GM23338 (cell line): Measurements from ENCODE around the gene PIAS4. TPM values are rescaled to one million over a fixed set of nuclear protein-coding genes. Genes with fewer than 3 reads are reported as not detected.

ENCODE experiments used
- ATAC-seq: fragments of 200-7000 bp; cut with Tn5 transposase; 3 replicates; pipeline ENCODE4 v1.9.1; 2020
- DNase-seq: peaks from one replicate; pipeline ENCODE4 v3.0.0-alpha.2; 2015; ENCODE audit warnings: low spot score
- H2AFZ ChIP-seq: fragments of 200-600 bp; sonication (generic); 2 replicates; pipeline ENCODE4 v1.8.0; 2016; ENCODE audit warnings: antibody characterized with exemption, mild to moderate bottlenecking, moderate library complexity
- H3F3A ChIP-seq: fragments of 200-600 bp; sonication (generic); replicated peaks from 2 replicates; pipeline ENCODE4 v1.8.0; 2017; ENCODE audit warnings: antibody characterized with exemption, mixed run types, low read depth
- H3K27ac ChIP-seq: fragments of 200-600 bp; sonication (generic); 2 replicates; pipeline ENCODE4 v1.6.1; 2016; ENCODE audit warnings: low read depth
- H3K27me3 ChIP-seq: fragments of 200-600 bp; sonication (generic); 2 replicates; pipeline ENCODE4 v1.8.0; 2016; ENCODE audit warnings: mild to moderate bottlenecking, mixed run types, moderate library complexity; ENCODE audit not compliant: insufficient read depth
- H3K36me3 ChIP-seq: fragments of 200-600 bp; sonication (generic); 2 replicates; pipeline ENCODE4 v1.8.0; 2016; ENCODE audit warnings: mild to moderate bottlenecking; ENCODE audit not compliant: insufficient read depth
- H3K4me1 ChIP-seq: fragments of 200-600 bp; sonication (generic); 2 replicates; pipeline ENCODE4 v1.8.0; 2016; ENCODE audit warnings: mild to moderate bottlenecking, moderate library complexity; ENCODE audit not compliant: insufficient read depth
- H3K4me2 ChIP-seq: fragments of 200-600 bp; sonication (generic); 2 replicates; pipeline ENCODE4 v1.7.1; 2017; ENCODE audit warnings: mixed run types
- H3K4me3 ChIP-seq: fragments of 200-600 bp; sonication (generic); 2 replicates; pipeline ENCODE4 v1.6.1; 2016; ENCODE audit warnings: mixed run types
- H3K79me2 ChIP-seq: fragments of 200-600 bp; sonication (generic); replicated peaks from 2 replicates; pipeline ENCODE4 v1.8.0; 2017; ENCODE audit warnings: mild to moderate bottlenecking; ENCODE audit not compliant: insufficient read depth
- H3K9me2 ChIP-seq: fragments of 200-600 bp; sonication (generic); 2 replicates; pipeline ENCODE4 v1.8.0; 2017; ENCODE audit not compliant: insufficient read depth
- H4K20me1 ChIP-seq: fragments of 200-600 bp; sonication (generic); replicated peaks from 2 replicates; pipeline ENCODE4 v1.8.0; 2017; ENCODE audit warnings: mild to moderate bottlenecking; ENCODE audit not compliant: insufficient read depth
- H3K27ac Mint-ChIP-seq: 2 replicates; pipeline ENCODE4 v1.8.0; 2020; ENCODE audit warnings: inconsistent platforms, mild to moderate bottlenecking, moderate library complexity, mixed read lengths
- H3K27me3 Mint-ChIP-seq: 3 replicates; pipeline ENCODE4 v1.8.0; 2022; ENCODE audit warnings: low read depth, mild to moderate bottlenecking, moderate library complexity, mixed read lengths, inconsistent platforms; ENCODE audit not compliant: insufficient read depth, poor library complexity
- H3K36me3 Mint-ChIP-seq: 3 replicates; pipeline ENCODE4 v1.8.0; 2021; ENCODE audit warnings: low read depth, mild to moderate bottlenecking, inconsistent platforms, moderate library complexity, mixed read lengths
- H3K4me1 Mint-ChIP-seq: 3 replicates; pipeline ENCODE4 v1.8.0; 2020; ENCODE audit warnings: mild to moderate bottlenecking, inconsistent platforms, mixed read lengths
- H3K4me3 Mint-ChIP-seq: 3 replicates; pipeline ENCODE4 v1.8.0; 2021; ENCODE audit warnings: moderate library complexity, mild to moderate bottlenecking, inconsistent platforms, mixed read lengths
- H3K9me3 Mint-ChIP-seq: 3 replicates; pipeline ENCODE4 v1.8.0; 2020; ENCODE audit warnings: moderate library complexity, mild to moderate bottlenecking, inconsistent platforms, mixed read lengths
- CREB1 ChIP-seq: fragments of 250-450 bp; sonication (Bioruptor Pico); IDR thresholded peaks from 2 replicates; pipeline ENCODE4 v1.5.0; 2020; ENCODE audit warnings: low read depth, mild to moderate bottlenecking, moderate library complexity
- EZH2 ChIP-seq: fragments of 200-600 bp; sonication (generic); IDR thresholded peaks from one replicate; pipeline ENCODE4 v1.8.0; 2017; ENCODE audit warnings: antibody characterized with exemption, mild to moderate bottlenecking, low read depth; ENCODE audit not compliant: unreplicated experiment
- EZH2phosphoT487 ChIP-seq: fragments of 200-600 bp; sonication (generic); IDR thresholded peaks from one replicate; pipeline ENCODE4 v1.8.1; 2018; ENCODE audit warnings: antibody characterized with exemption; ENCODE audit not compliant: unreplicated experiment
- JUNB ChIP-seq: IDR thresholded peaks from one replicate; pipeline ENCODE4 v1.6.1; 2016; ENCODE audit warnings: antibody characterized with exemption; ENCODE audit not compliant: unreplicated experiment
- NANOG ChIP-seq: IDR thresholded peaks from 2 replicates; pipeline ENCODE4 v1.6.1; 2016; ENCODE audit warnings: antibody characterized with exemption, borderline replicate concordance
- POLR2AphosphoS5 ChIP-seq: IDR thresholded peaks from 2 replicates; pipeline ENCODE4 v1.6.1; 2016; ENCODE audit warnings: antibody characterized with exemption, low read depth
- REST ChIP-seq: IDR thresholded peaks from one replicate; pipeline ENCODE4 v1.6.1; 2018; ENCODE audit warnings: antibody characterized with exemption; ENCODE audit not compliant: unreplicated experiment
- STAT1 ChIP-seq: IDR thresholded peaks from one replicate; pipeline ENCODE4 v1.6.1; 2016; ENCODE audit warnings: antibody characterized with exemption; ENCODE audit not compliant: unreplicated experiment
- ZNF114 ChIP-seq: fragments of 250-450 bp; sonication (Bioruptor Pico); IDR thresholded peaks from 2 replicates; pipeline ENCODE4 v1.5.0; 2020; ENCODE audit warnings: mild to moderate bottlenecking, moderate library complexity
- ZNF331 ChIP-seq: fragments of 250-450 bp; sonication (Bioruptor Pico); IDR thresholded peaks from 2 replicates; pipeline ENCODE4 v1.5.0; 2020; ENCODE audit warnings: low read depth, mild to moderate bottlenecking, moderate library complexity
- ZNF462 ChIP-seq: fragments of 250-450 bp; sonication (Bioruptor Pico); IDR thresholded peaks from 2 replicates; pipeline ENCODE4 v1.5.0; 2020; ENCODE audit warnings: mild to moderate bottlenecking, moderate library complexity
- polyA plus RNA-seq: library from polyadenylated mRNA; unstranded; fragments of >200 nt; fragmentation: Nextera tagmentation; extraction: Ambion mirVana; gene quantifications from 2 replicates; pipeline ENCODE4 v1.2.1, GENCODE V29; 2016
- total RNA-seq: library from RNA; depleted of rRNA; stranded (reverse); fragments of >200 nt; shearing (Covaris generic); gene quantifications from 2 replicates; pipeline ENCODE4 v1.2.3, GENCODE V29; 2014
- TF ChIP-seq, protein P1 (sequence below), 2 experiments: fragments of 200-600 bp in 1 of 2; sonication (generic) in 1 of 2; conservative IDR thresholded peaks; 2 replicates each; pipeline versions ENCODE4 v1.5.1 to v1.6.1; 2016 to 2017; ENCODE audit warnings: antibody characterized with exemption in 2 of 2, low read depth in 2 of 2, mild to moderate bottlenecking in 2 of 2, moderate library complexity in 1 of 2
- TF ChIP-seq, protein P2 (sequence below): IDR thresholded peaks from 2 replicates; pipeline ENCODE4 v1.6.1; 2016; ENCODE audit warnings: antibody characterized with exemption

The PIAS4 gene
- total and polyA plus RNA-seq, 2 experiments from 2014 or later, result 17.0 to 48.4 TPM

DNA sequence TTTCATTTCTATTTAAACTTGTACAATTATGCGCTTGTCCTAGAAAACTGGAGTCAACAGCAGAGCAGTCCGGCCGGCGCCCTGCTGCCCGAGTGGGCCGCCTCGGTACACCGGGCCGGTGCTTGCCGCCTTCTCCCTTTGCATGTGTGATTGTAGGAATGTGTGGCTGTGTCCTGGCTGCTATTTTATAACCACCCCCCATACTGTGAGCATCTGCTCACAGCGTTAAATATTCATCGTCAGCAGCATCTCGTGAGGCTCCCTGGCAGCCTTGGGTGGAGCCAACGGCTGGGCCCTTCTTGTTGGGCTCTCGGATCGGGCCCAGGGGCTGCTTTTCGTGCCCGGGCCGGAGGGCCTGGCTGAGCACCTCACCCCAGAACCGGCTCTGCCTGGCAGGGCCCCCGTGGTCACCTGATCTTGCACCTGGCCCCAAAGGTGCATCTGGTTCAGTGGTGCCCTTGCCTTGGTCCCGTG, 10.6 kb downstream of the PIAS4 start:
- peaks cover 62% of the 10 kb centered on the region for H3K79me2 ChIP-seq
- no peaks in the 10 kb centered on the region for H3K4me1 ChIP-seq
- no peaks in the 10 kb centered on the region for H3F3A ChIP-seq
- DNase-seq (no peak), ATAC-seq (no peak)
- no peaks in the 10 kb centered on the region for H3K27me3 ChIP-seq
- peaks cover 3% of the 10 kb centered on the region; the same call in 1 of the 2 replicates for H3K36me3 ChIP-seq
- no peak overlapping the region for H3K4me2 ChIP-seq
- H3K27ac ChIP-seq, result no peak overlapping the region
- TF ChIP-seq ZNF331 (CRISPR knock-in tag) (no peak), ZNF462 (CRISPR knock-in tag) (no peak), CREB1 (CRISPR knock-in tag) (no peak), EZH2 (no peak), JUNB (no peak), EZH2phosphoT487 (no peak), REST (no peak), ZNF114 (CRISPR knock-in tag) (no peak), STAT1 (no peak), POLR2AphosphoS5 (no peak), NANOG (no peak)
- TF ChIP-seq, protein P1, sequence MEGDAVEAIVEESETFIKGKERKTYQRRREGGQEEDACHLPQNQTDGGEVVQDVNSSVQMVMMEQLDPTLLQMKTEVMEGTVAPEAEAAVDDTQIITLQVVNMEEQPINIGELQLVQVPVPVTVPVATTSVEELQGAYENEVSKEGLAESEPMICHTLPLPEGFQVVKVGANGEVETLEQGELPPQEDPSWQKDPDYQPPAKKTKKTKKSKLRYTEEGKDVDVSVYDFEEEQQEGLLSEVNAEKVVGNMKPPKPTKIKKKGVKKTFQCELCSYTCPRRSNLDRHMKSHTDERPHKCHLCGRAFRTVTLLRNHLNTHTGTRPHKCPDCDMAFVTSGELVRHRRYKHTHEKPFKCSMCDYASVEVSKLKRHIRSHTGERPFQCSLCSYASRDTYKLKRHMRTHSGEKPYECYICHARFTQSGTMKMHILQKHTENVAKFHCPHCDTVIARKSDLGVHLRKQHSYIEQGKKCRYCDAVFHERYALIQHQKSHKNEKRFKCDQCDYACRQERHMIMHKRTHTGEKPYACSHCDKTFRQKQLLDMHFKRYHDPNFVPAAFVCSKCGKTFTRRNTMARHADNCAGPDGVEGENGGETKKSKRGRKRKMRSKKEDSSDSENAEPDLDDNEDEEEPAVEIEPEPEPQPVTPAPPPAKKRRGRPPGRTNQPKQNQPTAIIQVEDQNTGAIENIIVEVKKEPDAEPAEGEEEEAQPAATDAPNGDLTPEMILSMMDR (conservative IDR thresholded peaks at IDR 0.05; ENCODE audit: low read depth in 2 of 2), result no peak
- TF ChIP-seq, protein P2, sequence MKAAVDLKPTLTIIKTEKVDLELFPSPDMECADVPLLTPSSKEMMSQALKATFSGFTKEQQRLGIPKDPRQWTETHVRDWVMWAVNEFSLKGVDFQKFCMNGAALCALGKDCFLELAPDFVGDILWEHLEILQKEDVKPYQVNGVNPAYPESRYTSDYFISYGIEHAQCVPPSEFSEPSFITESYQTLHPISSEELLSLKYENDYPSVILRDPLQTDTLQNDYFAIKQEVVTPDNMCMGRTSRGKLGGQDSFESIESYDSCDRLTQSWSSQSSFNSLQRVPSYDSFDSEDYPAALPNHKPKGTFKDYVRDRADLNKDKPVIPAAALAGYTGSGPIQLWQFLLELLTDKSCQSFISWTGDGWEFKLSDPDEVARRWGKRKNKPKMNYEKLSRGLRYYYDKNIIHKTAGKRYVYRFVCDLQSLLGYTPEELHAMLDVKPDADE, result no peak
- Mint-ChIP-seq H3K27me3 (peaks cover 2% of the 10 kb centered on the region), H3K36me3 (peaks cover 5% of the 10 kb centered on the region), H3K27ac (no peak overlapping the region), H3K4me1 (no peaks in the 10 kb centered on the region), H3K9me3 (no peaks in the 10 kb centered on the region), H3K4me3 (no peak overlapping the region)
- H2AFZ ChIP-seq, result no peak overlapping the region
- H4K20me1 ChIP-seq, result peaks cover 10% of the 10 kb centered on the region
- H3K9me2 ChIP-seq, result no peaks in the 10 kb centered on the region
- no peak overlapping the region for H3K4me3 ChIP-seq
